HEK293 (cell line): ENCODE measurements around the gene MSMP.

ENCODE experiments used
- CTCF ChIA-PET: fragments of 350-600 bp; formaldehyde crosslinking; extraction: SDS; loops from one replicate; lab custom pipeline; 2021; ENCODE audit warnings: antibody characterized with exemption; lab: Yijun Ruan, JAX
- POLR2A ChIA-PET: fragments of 300-600 bp; formaldehyde crosslinking; extraction: SDS; loops from one replicate; lab custom pipeline; 2020; ENCODE audit warnings: antibody characterized with exemption, inconsistent platforms; lab: Yijun Ruan, JAX
- H3K27ac ChIP-seq: fragments of 200-500 bp; sonication (Bioruptor generic); 2 replicates; pipeline ENCODE4 v1.5.1; 2014; ENCODE audit warnings: low read depth, low read length, control low read depth, inconsistent platforms; ENCODE audit errors: extremely low read depth
- H3K36me3 ChIP-seq, 2 experiments: fragments of 200-500 bp in 1 of 2; sonication (Bioruptor generic) in 1 of 2; 1 replicate in 1 of 2; 2 replicates in 1 of 2; pipeline ENCODE4 v1.5.1; 2014 to 2017; ENCODE audit warnings: inconsistent platforms in 2 of 2, low read length in 2 of 2; ENCODE audit not compliant: control insufficient read depth in 2 of 2, insufficient read depth in 1 of 2
- H3K4me1 ChIP-seq: fragments of 200-500 bp; sonication (Bioruptor generic); 2 replicates; pipeline ENCODE4 v1.5.1; 2014; ENCODE audit warnings: mild to moderate bottlenecking, low read length, inconsistent platforms; ENCODE audit not compliant: control insufficient read depth, insufficient read depth
- H3K4me3 ChIP-seq: 2 replicates; pipeline ENCODE4 v1.5.1; 2011; ENCODE audit warnings: low read depth, mild to moderate bottlenecking, control low read depth, low read length, moderate library complexity
- H3K9me3 ChIP-seq: fragments of 200-500 bp; sonication (Bioruptor generic); 2 replicates; pipeline ENCODE4 v1.5.1; 2014; ENCODE audit warnings: low read depth, low read length, inconsistent platforms; ENCODE audit not compliant: control insufficient read depth, insufficient read depth
- GLI2 ChIP-seq: fragments of 450-650 bp; formaldehyde crosslinking; IDR thresholded peaks from 2 replicates; pipeline ENCODE4; 2017; ENCODE audit warnings: missing biosample characterization, missing genetic modification characterization, low read depth, borderline replicate concordance
- GLIS1 ChIP-seq: fragments of 450-650 bp; formaldehyde crosslinking; IDR thresholded peaks from 2 replicates; pipeline ENCODE4 v1.5.1; 2016; ENCODE audit warnings: missing biosample characterization, missing genetic modification characterization
- KLF16 ChIP-seq: fragments of 450-650 bp; formaldehyde crosslinking; IDR thresholded peaks from 2 replicates; pipeline ENCODE4 v1.5.1; 2017; ENCODE audit warnings: missing biosample characterization, missing genetic modification characterization
- OSR2 ChIP-seq: fragments of 450-650 bp; formaldehyde crosslinking; IDR thresholded peaks from 2 replicates; pipeline ENCODE4 v1.5.1; 2016; ENCODE audit warnings: missing biosample characterization, missing genetic modification characterization
- SP2 ChIP-seq: fragments of 450-650 bp; formaldehyde crosslinking; IDR thresholded peaks from 2 replicates; pipeline ENCODE4 v1.5.1; 2016; ENCODE audit warnings: missing biosample characterization, missing genetic modification characterization
- ZFP3 ChIP-seq: fragments of 450-650 bp; formaldehyde crosslinking; IDR thresholded peaks from 2 replicates; pipeline ENCODE4 v1.5.1; 2016; ENCODE audit warnings: low read depth, missing biosample characterization, missing genetic modification characterization
- ZIC2 ChIP-seq: fragments of 450-650 bp; formaldehyde crosslinking; IDR thresholded peaks from 2 replicates; pipeline ENCODE4 v1.5.1; 2016; ENCODE audit warnings: missing biosample characterization, missing genetic modification characterization
- ZNF140 ChIP-seq: fragments of 450-650 bp; formaldehyde crosslinking; IDR thresholded peaks from 2 replicates; pipeline ENCODE4 v1.5.1; 2016; ENCODE audit warnings: missing biosample characterization, missing genetic modification characterization
- ZNF211 ChIP-seq: fragments of 450-650 bp; formaldehyde crosslinking; IDR thresholded peaks from 2 replicates; pipeline ENCODE4 v1.5.1; 2016; ENCODE audit warnings: low read depth, missing biosample characterization, missing genetic modification characterization
- ZNF23 ChIP-seq: fragments of 450-650 bp; formaldehyde crosslinking; IDR thresholded peaks from 2 replicates; pipeline ENCODE4 v1.5.1; 2016; ENCODE audit warnings: missing biosample characterization, missing genetic modification characterization, borderline replicate concordance
- ZNF248 ChIP-seq: fragments of 450-650 bp; formaldehyde crosslinking; IDR thresholded peaks from 2 replicates; pipeline ENCODE4 v1.5.1; 2017; ENCODE audit warnings: missing biosample characterization, missing genetic modification characterization
- ZNF341 ChIP-seq: fragments of 450-650 bp; formaldehyde crosslinking; IDR thresholded peaks from 2 replicates; pipeline ENCODE4; 2016; ENCODE audit warnings: low read depth, missing biosample characterization, missing genetic modification characterization
- ZNF426 ChIP-seq: fragments of 450-650 bp; formaldehyde crosslinking; IDR thresholded peaks from 2 replicates; pipeline ENCODE4 v1.5.1; 2017; ENCODE audit warnings: missing biosample characterization, missing genetic modification characterization, mild to moderate bottlenecking, inconsistent platforms, moderate library complexity
- ZNF555 ChIP-seq: fragments of 450-650 bp; formaldehyde crosslinking; conservative IDR thresholded peaks from 2 replicates; pipeline ENCODE4 v1.5.1; 2017; ENCODE audit warnings: missing biosample characterization, mild to moderate bottlenecking, missing genetic modification characterization, inconsistent platforms
- ZNF596 ChIP-seq: fragments of 450-650 bp; IDR thresholded peaks from 2 replicates; pipeline ENCODE4 v1.5.0; 2018; ENCODE audit warnings: missing biosample characterization, mild to moderate bottlenecking, missing genetic modification characterization, moderate library complexity
- ZNF639 ChIP-seq: fragments of 450-650 bp; formaldehyde crosslinking; IDR thresholded peaks from 2 replicates; pipeline ENCODE4 v1.5.1; 2016; ENCODE audit warnings: missing biosample characterization, missing genetic modification characterization
- ZNF654 ChIP-seq: fragments of 450-650 bp; formaldehyde crosslinking; IDR thresholded peaks from 2 replicates; pipeline ENCODE4 v1.5.1; 2016; ENCODE audit warnings: low read depth, missing biosample characterization, missing genetic modification characterization
- TF ChIP-seq, protein P1 (sequence below): fragments of 450-650 bp; formaldehyde crosslinking; conservative IDR thresholded peaks from 2 replicates; pipeline ENCODE4 v1.5.1; 2016; ENCODE audit warnings: low read depth, missing biosample characterization, missing genetic modification characterization

The MSMP gene, protein sequence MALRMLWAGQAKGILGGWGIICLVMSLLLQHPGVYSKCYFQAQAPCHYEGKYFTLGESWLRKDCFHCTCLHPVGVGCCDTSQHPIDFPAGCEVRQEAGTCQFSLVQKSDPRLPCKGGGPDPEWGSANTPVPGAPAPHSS

GRCh38 chr9:35754264-35754663 is at the start of gene MSMP:
TSS of gene MSMP (minus strand) at chr9:35754276. CDS start at chr9:35754129, 147 bp downstream.
- no peak within 1 kb of the TSS for H3K27ac ChIP-seq
- ChIA-PET POLR2A (interaction anchor here (1.7 kb wide), 1 partner anchor 19 kb away, joined by 4 read pairs; no protein-coding TSS in a partner anchor), CTCF (no interaction called here)
- TF ChIP-seq ZIC2 (tag by site-specific recombination) (peak; percentile 85), ZNF341 (tag by site-specific recombination) (no peak), GLIS1 (peak; percentile 88)
- peaks cover 3% of the 10 kb centered on the region; the same call in 1 of the 2 replicates for H3K4me1 ChIP-seq
- H3K36me3 ChIP-seq: peaks cover 5 to 58% of the 10 kb centered on the region in 2 experiments; a peak in 1 of 3 replicates
- no peak within 1 kb of the TSS for H3K4me3 ChIP-seq
- H3K9me3 ChIP-seq: no peaks in the 10 kb centered on the region

GRCh38 chr9:35801328-35802128 is 47.5 kb upstream of the MSMP start:
- H3K27ac ChIP-seq: no peak overlapping the region
- no peak for TF ChIP-seq OSR2 (tag by site-specific recombination)
- TF ChIP-seq, protein P1, sequence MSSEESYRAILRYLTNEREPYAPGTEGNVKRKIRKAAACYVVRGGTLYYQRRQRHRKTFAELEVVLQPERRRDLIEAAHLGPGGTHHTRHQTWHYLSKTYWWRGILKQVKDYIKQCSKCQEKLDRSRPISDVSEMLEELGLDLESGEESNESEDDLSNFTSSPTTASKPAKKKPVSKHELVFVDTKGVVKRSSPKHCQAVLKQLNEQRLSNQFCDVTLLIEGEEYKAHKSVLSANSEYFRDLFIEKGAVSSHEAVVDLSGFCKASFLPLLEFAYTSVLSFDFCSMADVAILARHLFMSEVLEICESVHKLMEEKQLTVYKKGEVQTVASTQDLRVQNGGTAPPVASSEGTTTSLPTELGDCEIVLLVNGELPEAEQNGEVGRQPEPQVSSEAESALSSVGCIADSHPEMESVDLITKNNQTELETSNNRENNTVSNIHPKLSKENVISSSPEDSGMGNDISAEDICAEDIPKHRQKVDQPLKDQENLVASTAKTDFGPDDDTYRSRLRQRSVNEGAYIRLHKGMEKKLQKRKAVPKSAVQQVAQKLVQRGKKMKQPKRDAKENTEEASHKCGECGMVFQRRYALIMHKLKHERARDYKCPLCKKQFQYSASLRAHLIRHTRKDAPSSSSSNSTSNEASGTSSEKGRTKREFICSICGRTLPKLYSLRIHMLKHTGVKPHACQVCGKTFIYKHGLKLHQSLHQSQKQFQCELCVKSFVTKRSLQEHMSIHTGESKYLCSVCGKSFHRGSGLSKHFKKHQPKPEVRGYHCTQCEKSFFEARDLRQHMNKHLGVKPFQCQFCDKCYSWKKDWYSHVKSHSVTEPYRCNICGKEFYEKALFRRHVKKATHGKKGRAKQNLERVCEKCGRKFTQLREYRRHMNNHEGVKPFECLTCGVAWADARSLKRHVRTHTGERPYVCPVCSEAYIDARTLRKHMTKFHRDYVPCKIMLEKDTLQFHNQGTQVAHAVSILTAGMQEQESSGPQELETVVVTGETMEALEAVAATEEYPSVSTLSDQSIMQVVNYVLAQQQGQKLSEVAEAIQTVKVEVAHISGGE (tag by site-specific recombination): no peak
- no peak for TF ChIP-seq ZNF211 (tag by site-specific recombination)
- TF ChIP-seq ZNF426 (tag by site-specific recombination): no peak
- no peaks in the 10 kb centered on the region for H3K4me1 ChIP-seq
- H3K9me3 ChIP-seq: no peaks in the 10 kb centered on the region
- ChIA-PET CTCF (interaction anchor here (0.8 kb wide), 1 partner anchor 144 kb away, joined by 3 read pairs; no protein-coding TSS in a partner anchor), POLR2A (no interaction called here)
- no peak overlapping the region for H3K4me3 ChIP-seq
- H3K36me3 ChIP-seq: peaks cover 0 to 50% of the 10 kb centered on the region in 2 experiments; a peak in 2 of 3 replicates

GRCh38 chr9:35800530-35800929 is 46.5 kb upstream of the MSMP start:
- H3K4me3 ChIP-seq: no peak overlapping the region
- ChIA-PET CTCF (interaction anchor here (0.5 to 1.4 kb wide), 5 partner anchors 10 to 145 kb away, joined by 3 to 8 read pairs (median 5); no protein-coding TSS in a partner anchor), POLR2A (interaction anchor here (0.8 to 1.2 kb wide), 2 partner anchors 8 to 12 kb away, joined by 3 to 4 read pairs; partner anchors contain the start of gene SPAG8)
- TF ChIP-seq ZNF140 (no peak), ZNF555 (tag by site-specific recombination) (no peak), ZNF248 (tag by site-specific recombination) (no peak), KLF16 (no peak), ZNF596 (tag by site-specific recombination) (no peak), ZFP3 (tag by site-specific recombination) (no peak), ZNF654 (tag by site-specific recombination) (no peak), GLI2 (no peak), SP2 (tag by site-specific recombination) (no peak), ZNF23 (no peak), ZNF639 (tag by site-specific recombination) (no peak)
- H3K9me3 ChIP-seq: no peaks in the 10 kb centered on the region
- no peaks in the 10 kb centered on the region for H3K4me1 ChIP-seq
- H3K36me3 ChIP-seq: peaks cover 0 to 40% of the 10 kb centered on the region in 2 experiments; a peak in 2 of 3 replicates
- H3K27ac ChIP-seq: no peak overlapping the region
